H1 (cell line): ENCODE data around the gene METRN. TPM values are rescaled to one million over a fixed set of nuclear protein-coding genes. Genes with fewer than 3 reads are reported as not detected.

Experiments
- CTCF ChIA-PET: fragments of 300-600 bp; sonication (Branson Sonifier 250); formaldehyde crosslinking; loops from one replicate; lab custom pipeline; 2021; ENCODE audit not compliant: partially characterized antibody; lab: Charles Lee
- POLR2A ChIA-PET: fragments of 300-600 bp; sonication (Branson Sonifier 250); formaldehyde crosslinking; loops from one replicate; lab custom pipeline; 2021; ENCODE audit warnings: inconsistent platforms; ENCODE audit not compliant: partially characterized antibody; lab: Charles Lee
- DNase-seq, 2 experiments: peaks; one replicate each; pipeline versions ENCODE4 v3.0.0 to v3.0.0-alpha.2; 2010 to 2022; ENCODE audit warnings: low spot score in 2 of 2, low read depth in 1 of 2, mixed read lengths in 1 of 2
- FAIRE-seq: peaks from 2 replicates; lab custom pipeline; 2011; peaks lifted over from hg19 to GRCh38; lab: Jason Lieb, UNC
- H2AFZ ChIP-seq: 2 replicates; pipeline ENCODE4 v1.8.1; 2012; ENCODE audit warnings: low read length, inconsistent platforms
- H2AK5ac ChIP-seq: 2 replicates; pipeline ENCODE4 v1.6.1; 2013; ENCODE audit warnings: low read depth, low read length
- H2BK120ac ChIP-seq: replicated peaks from 2 replicates; pipeline ENCODE3; 2013; ENCODE audit warnings: low read depth, low read length, inconsistent platforms
- H2BK12ac ChIP-seq: 2 replicates; pipeline ENCODE4 v1.6.1; 2013; ENCODE audit warnings: low read depth, low read length
- H2BK15ac ChIP-seq: 2 replicates; pipeline ENCODE4 v1.6.1; 2013; ENCODE audit warnings: low read length
- H2BK20ac ChIP-seq: 2 replicates; pipeline ENCODE4 v1.6.1; 2013; ENCODE audit warnings: low read length
- H2BK5ac ChIP-seq: 2 replicates; pipeline ENCODE4 v1.6.1; 2013; ENCODE audit warnings: low read depth, low read length
- H3K14ac ChIP-seq: 2 replicates; pipeline ENCODE4 v1.6.1; 2013; ENCODE audit warnings: inconsistent platforms; ENCODE audit not compliant: insufficient read length
- H3K18ac ChIP-seq: 2 replicates; pipeline ENCODE4 v1.6.1; 2013; ENCODE audit warnings: low read length; ENCODE audit errors: extremely low read depth
- H3K23ac ChIP-seq: 2 replicates; pipeline ENCODE4 v1.6.1; 2013; ENCODE audit warnings: inconsistent platforms; ENCODE audit not compliant: insufficient read length
- H3K23me2 ChIP-seq: 2 replicates; pipeline ENCODE4 v1.6.1; 2013; ENCODE audit warnings: low read depth, low read length
- H3K27ac ChIP-seq: 2 replicates; pipeline ENCODE4 v1.6.1; 2011; ENCODE audit warnings: low read depth, low read length, inconsistent platforms
- H3K27me3 ChIP-seq, 4 experiments: replicated peaks in 1 of 4; 1 replicate in 1 of 4; 2 replicates in 3 of 4; pipeline versions ENCODE4 v1.6.1 to v1.8.1; 2011 to 2013; ENCODE audit warnings: low read length in 3 of 4, mild to moderate bottlenecking in 3 of 4, inconsistent platforms in 2 of 4, mixed read lengths in 2 of 4, moderate library complexity in 1 of 4; ENCODE audit not compliant: control insufficient read depth in 3 of 4, insufficient read depth in 3 of 4; ENCODE audit errors: extremely low read depth in 1 of 4
- H3K36me3 ChIP-seq, 4 experiments: 2 replicates each; pipeline versions ENCODE4 v1.6.1 to v1.8.1; 2011 to 2013; ENCODE audit warnings: mild to moderate bottlenecking in 4 of 4, low read length in 3 of 4, moderate library complexity in 2 of 4, control low read depth in 1 of 4, inconsistent platforms in 1 of 4; ENCODE audit not compliant: insufficient read depth in 4 of 4, control insufficient read depth in 2 of 4
- H3K4ac ChIP-seq: replicated peaks from 2 replicates; pipeline ENCODE3; 2013; ENCODE audit warnings: low read length, low read depth, mixed read lengths, inconsistent platforms; ENCODE audit not compliant: insufficient read length
- H3K4me1 ChIP-seq, 4 experiments: replicated peaks in 1 of 4; 1 replicate in 1 of 4; 2 replicates in 3 of 4; pipeline versions ENCODE4 v1.6.1 to v1.8.1; 2011 to 2013; ENCODE audit warnings: low read length in 3 of 4, inconsistent platforms in 2 of 4, mixed read lengths in 1 of 4; ENCODE audit not compliant: insufficient read depth in 4 of 4, control insufficient read depth in 3 of 4
- H3K4me2 ChIP-seq, 2 experiments: 2 replicates each; pipeline versions ENCODE4 v1.6.1 to v1.8.1; 2011 to 2013; ENCODE audit warnings: low read depth in 2 of 2, low read length in 2 of 2, control low read depth in 1 of 2, inconsistent platforms in 1 of 2, mild to moderate bottlenecking in 1 of 2; ENCODE audit not compliant: insufficient read depth in 1 of 2
- H3K4me3 ChIP-seq, 4 experiments: fragments of 200-600, 300-600 bp in 1 of 4; sonication (generic), shearing (Covaris generic), sonication (Bioruptor Twin) in 1 of 4; 2 replicates each; pipeline versions ENCODE4 v1.5.1 to v1.8.1; 2011 to 2016; ENCODE audit warnings: low read length in 4 of 4, low read depth in 3 of 4, control low read depth in 2 of 4, inconsistent platforms in 2 of 4, mild to moderate bottlenecking in 2 of 4, mixed read lengths in 1 of 4, moderate library complexity in 1 of 4; ENCODE audit not compliant: insufficient read depth in 2 of 4; ENCODE audit errors: extremely low read depth in 1 of 4
- H3K56ac ChIP-seq: replicated peaks from 2 replicates; pipeline ENCODE3; 2013; ENCODE audit warnings: low read depth, mild to moderate bottlenecking, mixed read lengths, low read length, inconsistent platforms; ENCODE audit not compliant: insufficient read length
- H3K79me1 ChIP-seq: 2 replicates; pipeline ENCODE4 v1.6.1; 2013; ENCODE audit warnings: low read depth, low read length, control low read depth
- H3K79me2 ChIP-seq, 2 experiments: 2 replicates each; pipeline versions ENCODE4 v1.6.1 to v1.8.1; 2012 to 2013; ENCODE audit warnings: low read length in 2 of 2, mild to moderate bottlenecking in 2 of 2, inconsistent platforms in 1 of 2; ENCODE audit not compliant: insufficient read depth in 2 of 2, control insufficient read depth in 1 of 2
- H3K9ac ChIP-seq, 4 experiments: replicated peaks in 1 of 4; 1 replicate in 1 of 4; 2 replicates in 3 of 4; pipeline versions ENCODE4 v1.6.1 to v1.8.1; 2011 to 2013; ENCODE audit warnings: low read depth in 3 of 4, low read length in 3 of 4, control low read depth in 2 of 4, mild to moderate bottlenecking in 2 of 4, moderate library complexity in 2 of 4, inconsistent platforms in 1 of 4; ENCODE audit errors: extremely low read depth in 1 of 4
- H3K9me3 ChIP-seq, 2 experiments: 2 replicates each; pipeline versions ENCODE4 v1.6.1 to v1.8.1; 2012 to 2013; ENCODE audit warnings: mild to moderate bottlenecking in 2 of 2, moderate library complexity in 2 of 2, control low read depth in 1 of 2, inconsistent platforms in 1 of 2, low read depth in 1 of 2, low read length in 1 of 2, mixed read lengths in 1 of 2; ENCODE audit not compliant: insufficient read depth in 2 of 2
- H4K20me1 ChIP-seq, 2 experiments: replicated peaks in 1 of 2; 2 replicates each; pipeline versions ENCODE3 to v1.8.1; 2011 to 2013; ENCODE audit warnings: inconsistent platforms in 2 of 2, low read length in 2 of 2, mild to moderate bottlenecking in 1 of 2; ENCODE audit not compliant: insufficient read depth in 2 of 2, control insufficient read depth in 1 of 2
- H4K5ac ChIP-seq: 2 replicates; pipeline ENCODE4 v1.6.1; 2013; ENCODE audit warnings: low read length, low read depth, mixed read lengths, inconsistent platforms; ENCODE audit not compliant: insufficient read length
- H4K8ac ChIP-seq: 2 replicates; pipeline ENCODE4 v1.8.0; 2013; ENCODE audit warnings: mild to moderate bottlenecking, moderate library complexity, low read length, inconsistent platforms; ENCODE audit not compliant: insufficient read depth; ENCODE audit errors: extremely low read depth
- H4K91ac ChIP-seq: replicated peaks from 2 replicates; pipeline ENCODE3; 2013; ENCODE audit warnings: low read length, mixed read lengths, inconsistent platforms; ENCODE audit not compliant: insufficient read length
- CHD2 ChIP-seq: IDR thresholded peaks from 2 replicates; pipeline ENCODE4 v1.6.1; 2012; ENCODE audit warnings: low read length, improper control_type of control experiment
- CREB1 ChIP-seq: IDR thresholded peaks from 2 replicates; pipeline ENCODE4 v1.6.1; 2012; ENCODE audit warnings: inconsistent platforms
- CTBP2 ChIP-seq: IDR thresholded peaks from 2 replicates; pipeline ENCODE4 v1.7.0; 2011; ENCODE audit warnings: borderline replicate concordance, mild to moderate bottlenecking, moderate library complexity, mixed read lengths, low read length; ENCODE audit not compliant: insufficient read depth, insufficient read length
- GTF2F1 ChIP-seq: IDR thresholded peaks from 2 replicates; pipeline ENCODE4 v1.6.1; 2012; ENCODE audit warnings: low read depth, low read length, improper control_type of control experiment, borderline replicate concordance
- JUND ChIP-seq: IDR thresholded peaks from 2 replicates; pipeline ENCODE4 v1.6.1; 2011; ENCODE audit warnings: mild to moderate bottlenecking, improper control_type of control experiment, low read length
- KDM1A ChIP-seq: fragments of 200-600, 300-600 bp; sonication (generic); IDR thresholded peaks from 2 replicates; pipeline ENCODE4 v1.7.1; 2016; ENCODE audit warnings: mild to moderate bottlenecking, low read length, borderline replicate concordance
- KDM4A ChIP-seq: IDR thresholded peaks from one replicate; pipeline ENCODE4 v1.7.1; 2012; ENCODE audit warnings: low read depth, mild to moderate bottlenecking, moderate library complexity, low read length, inconsistent platforms; ENCODE audit not compliant: severe bottlenecking
- RAD21 ChIP-seq, 2 experiments: IDR thresholded peaks in 1 of 2; conservative IDR thresholded peaks in 1 of 2; 2 replicates each; pipeline ENCODE4 v1.6.1; 2011; ENCODE audit warnings: low read depth in 2 of 2, low read length in 2 of 2, improper control_type of control experiment in 1 of 2, inconsistent platforms in 1 of 2, mild to moderate bottlenecking in 1 of 2, moderate library complexity in 1 of 2
- WGBS, 2 experiments: shearing (Covaris generic) in 1 of 2; methylation state at CpG; one replicate each; pipeline versions ENCODE4 v1.1.6 to v1.1.7; 2013 to 2015; ENCODE audit warnings: low lambda C conversion rate in 2 of 2, mixed read lengths in 2 of 2, inconsistent platforms in 1 of 2, low coverage in 1 of 2, missing lambda C conversion rate in 1 of 2; ENCODE audit not compliant: insufficient replicate concordance in 2 of 2, insufficient coverage in 1 of 2, insufficient read length in 1 of 2; ENCODE audit errors: extremely low coverage in 1 of 2, missing lambda C conversion rate in 1 of 2; 5-methylcytosine and 5-hydroxymethylcytosine counted together
- polyA plus RNA-seq, 7 experiments: library from polyadenylated mRNA; depleted of rRNA in 3 of 7; stranded (reverse) in 5 of 7; unstranded in 2 of 7; fragments of >200 nt in 5 of 7; fragments of 200-250 nt in 2 of 7; gene quantifications; 1 replicate in 5 of 7; 2 replicates in 1 of 7; 4 replicates in 1 of 7; pipeline versions ENCODE4 v1.2.1 to v1.2.3, GENCODE V29; 2011 to 2013; ENCODE audit warnings: missing spikeins in 2 of 7, mixed read lengths in 2 of 7
- total RNA-seq: library from RNA; stranded (reverse); fragmentation: NEBNext Ultra II Directional; extraction: Animal tissue kit (Norgen Biotek cat#: 25700); gene quantifications from 2 replicates; pipeline ENCODE4 v1.2.1, GENCODE V29; 2021
- TF ChIP-seq, protein P1 (sequence below): IDR thresholded peaks from 2 replicates; pipeline ENCODE4 v1.6.1; 2012; ENCODE audit warnings: low read length, inconsistent platforms

Gene METRN
- total and polyA plus RNA-seq, 2 of the 8 experiments (the other 6 are each of a cell fraction or from before 2014, with no cell fraction given) = 18.7 to 25.8 TPM

DNA sequence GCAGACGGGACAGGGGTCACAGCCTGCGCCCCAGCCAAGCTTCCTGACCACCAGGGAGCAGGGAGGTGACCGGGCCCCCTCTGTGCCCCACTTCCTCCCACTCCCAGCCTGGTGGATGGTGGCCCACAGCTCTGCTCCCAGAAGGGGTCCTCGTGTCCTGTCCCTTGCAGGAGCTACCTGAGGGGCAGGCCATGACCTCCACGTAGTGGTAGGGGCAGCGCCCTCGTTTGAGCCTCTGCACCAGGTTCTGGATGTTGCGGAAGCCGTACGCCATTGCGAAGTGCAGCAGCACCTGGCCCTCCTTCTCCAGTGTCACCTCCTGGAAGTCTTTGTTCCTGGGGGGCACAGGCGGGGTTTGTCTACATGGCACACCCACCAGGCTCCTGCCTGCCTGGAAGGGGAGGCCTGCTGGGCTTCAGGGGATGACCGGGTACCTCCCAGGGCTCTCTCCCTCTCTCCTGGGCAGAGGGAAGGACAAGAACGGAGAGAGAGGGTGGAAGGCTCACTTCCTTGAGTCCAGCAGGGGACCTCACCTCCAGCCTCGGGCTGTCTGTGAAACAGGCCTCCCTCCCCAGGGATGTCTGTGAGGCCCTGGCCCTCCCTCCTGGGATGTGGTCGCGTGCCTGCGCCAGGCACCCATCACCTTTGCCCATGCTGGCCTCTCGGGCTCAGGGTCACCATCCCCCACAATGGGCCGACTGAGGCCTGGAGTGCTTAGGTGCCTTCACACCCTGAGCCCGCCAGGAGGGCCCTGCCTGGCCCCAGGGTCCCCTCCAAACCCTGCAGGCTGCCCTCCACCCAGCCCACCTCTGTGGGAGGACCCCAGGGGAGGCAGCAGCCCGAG, 16.0 kb downstream of the METRN start:
- Histone ChIP-seq H4K20me1 (peaks cover 2 to 12% of the 10 kb centered on the region in 2 experiments), H4K8ac (no peak overlapping the region), H3K36me3 (peaks cover 0 to 3% (median under 1%) of the 10 kb centered on the region in 4 experiments; a peak in 1 of 8 replicates), H3K18ac (no peak overlapping the region), H3K9me3 (no peaks in the 10 kb centered on the region), H2BK120ac (no peak overlapping the region), H3K9ac (no peak overlapping the region), H2AFZ (no peak overlapping the region), H2BK12ac (no peak overlapping the region), H2BK20ac (no peak overlapping the region), H3K23me2 (peaks cover 19% of the 10 kb centered on the region; the same call in 1 of the 2 replicates), H4K5ac (no peak overlapping the region), H4K91ac (no peak overlapping the region), H3K4ac (no peak overlapping the region), H3K4me2 (no peak overlapping the region), H2AK5ac (no peak overlapping the region), H2BK15ac (no peak overlapping the region), H3K79me1 (no peaks in the 10 kb centered on the region), H3K27ac (no peak overlapping the region), H3K56ac (no peak overlapping the region), H3K4me3 (no peak overlapping the region), H2BK5ac (no peak overlapping the region), H3K27me3 (peaks cover 0 to 10% (median 4%) of the 10 kb centered on the region in 4 experiments; a peak in 4 of 7 replicates), H3K4me1 (peaks cover 0 to 14% (median 8%) of the 10 kb centered on the region in 4 experiments; a peak in 5 of 7 replicates), H3K14ac (no peak overlapping the region), H3K79me2 (no peaks in the 10 kb centered on the region), H3K23ac (no peak overlapping the region)
- no peak for DNase-seq
- ChIA-PET POLR2A (interaction anchor here (0.8 to 23.0 kb wide), 10 partner anchors 9 to 73 kb away, joined by 3 to 353 read pairs (median 4); partner anchors contain the start of genes ANTKMT, CCDC78, CIAO3 and GNG13), CTCF (interaction anchor here (0.5 to 35.8 kb wide), 6 partner anchors 5 to 683 kb away, joined by 3 to 977 read pairs (median 216); partner anchors contain the start of genes ANTKMT, CCDC78, CHTF18 and CIAO3)
- 92% methylated on average over 17 of the region's 22 CpGs; no CpG with 5 or more reads in 1 of the 2 experiments for WGBS, 2 experiments
- TF ChIP-seq KDM4A (no peak), CTBP2 (no peak), KDM1A (no peak), GTF2F1 (no peak), CHD2 (no peak), CREB1 (no peak), JUND (no peak), RAD21 (IDR thresholded peaks at IDR 0.05 in 1 of 2, conservative IDR thresholded peaks at IDR 0.05 in 1 of 2; ENCODE audit: low read depth in 2 of 2, low read length in 2 of 2) (no peak)
- TF ChIP-seq, protein P1, sequence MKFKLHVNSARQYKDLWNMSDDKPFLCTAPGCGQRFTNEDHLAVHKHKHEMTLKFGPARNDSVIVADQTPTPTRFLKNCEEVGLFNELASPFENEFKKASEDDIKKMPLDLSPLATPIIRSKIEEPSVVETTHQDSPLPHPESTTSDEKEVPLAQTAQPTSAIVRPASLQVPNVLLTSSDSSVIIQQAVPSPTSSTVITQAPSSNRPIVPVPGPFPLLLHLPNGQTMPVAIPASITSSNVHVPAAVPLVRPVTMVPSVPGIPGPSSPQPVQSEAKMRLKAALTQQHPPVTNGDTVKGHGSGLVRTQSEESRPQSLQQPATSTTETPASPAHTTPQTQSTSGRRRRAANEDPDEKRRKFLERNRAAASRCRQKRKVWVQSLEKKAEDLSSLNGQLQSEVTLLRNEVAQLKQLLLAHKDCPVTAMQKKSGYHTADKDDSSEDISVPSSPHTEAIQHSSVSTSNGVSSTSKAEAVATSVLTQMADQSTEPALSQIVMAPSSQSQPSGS = no peak
- no peak for FAIRE-seq
